ENCODE data around the gene GDPD1. TPM values are rescaled to one million over a fixed set of nuclear protein-coding genes. Genes with fewer than 3 reads are reported as not detected.

GDPD1 gene
- total RNA-seq, 6 experiments from 2014 or later: 0.71 to 5.8 (median 1.2) TPM

GRCh38 chr17:59277031-59277430 lies 56.7 kb downstream of the GDPD1 start:
- no peak for DNase-seq
- H3K27me3 ChIP-seq: no peaks in the 10 kb centered on the region
- 88% methylated on average over 4 of the region's 4 CpGs for WGBS (ENCODE audit: insufficient coverage, low coverage, low lambda C conversion rate, missing lambda C conversion rate)
- intact Hi-C loops (cut with DNase I): no loop called here
- ATAC-seq: peak in 2 of 4 donors; percentile 40 to 67
- H3K36me3 ChIP-seq: no peaks in the 10 kb centered on the region
- H3K9me3 ChIP-seq: no peaks in the 10 kb centered on the region
- peak overlapping the region in 1 of 3 donors; percentile 21 for H3K27ac ChIP-seq
- no peak overlapping the region for H3K4me3 ChIP-seq
- TF ChIP-seq POLR2A (IDR thresholded peaks at IDR 0.05): no peak
- no peak for TF ChIP-seq CTCF (IDR thresholded peaks at IDR 0.05)
- H3K4me1 ChIP-seq: no peaks in the 10 kb centered on the region

- intact Hi-C loops (cut with DNase I): no loop called here
- Histone ChIP-seq H3K27ac (no peak overlapping the region), H3K9me3 (no peaks in the 10 kb centered on the region), H3K4me3 (no peak overlapping the region), H3K4me1 (no peaks in the 10 kb centered on the region), H3K36me3 (no peaks in the 10 kb centered on the region), H3K27me3 (no peaks in the 10 kb centered on the region)
- no peak for TF ChIP-seq CTCF (IDR thresholded peaks at IDR 0.05)
- no peak for TF ChIP-seq POLR2A (IDR thresholded peaks at IDR 0.05)
- ATAC-seq (peak in 2 of 4 donors; percentile 43 to 60), DNase-seq (no peak)
- WGBS (ENCODE audit: insufficient coverage, low coverage, low lambda C conversion rate, missing lambda C conversion rate): 73% methylated on average over 4 of the region's 4 CpGs
Measured at GRCh38 chr17:59278406-59278805, 58.1 kb downstream of the GDPD1 start.

GRCh38 chr17:59284317-59284716 lies 64.0 kb downstream of the GDPD1 start:
- H3K9me3 ChIP-seq: no peaks in the 10 kb centered on the region
- intact Hi-C loops (cut with DNase I): no loop called here
- no peaks in the 10 kb centered on the region for H3K36me3 ChIP-seq
- DNase-seq: no peak
- no peak for ATAC-seq
- no peak overlapping the region for H3K27ac ChIP-seq
- H3K4me1 ChIP-seq: no peaks in the 10 kb centered on the region
- 70% methylated on average over 4 of the region's 4 CpGs for WGBS (ENCODE audit: insufficient coverage, low coverage, low lambda C conversion rate, missing lambda C conversion rate)
- no peaks in the 10 kb centered on the region for H3K27me3 ChIP-seq
- TF ChIP-seq CTCF (IDR thresholded peaks at IDR 0.05) (no peak), POLR2A (IDR thresholded peaks at IDR 0.05) (no peak)
- H3K4me3 ChIP-seq: no peak overlapping the region

GRCh38 chr17:59287452-59287851 lies 67.1 kb downstream of the GDPD1 start:
- intact Hi-C loops (cut with DNase I): no loop called here
- ATAC-seq (peak; percentile 9 to 70 (median 64)), DNase-seq (no peak)
- H3K36me3 ChIP-seq: no peaks in the 10 kb centered on the region
- TF ChIP-seq CTCF (IDR thresholded peaks at IDR 0.05): no peak
- TF ChIP-seq POLR2A (IDR thresholded peaks at IDR 0.05): no peak
- WGBS (ENCODE audit: insufficient coverage, low coverage, low lambda C conversion rate, missing lambda C conversion rate): 55% methylated on average over 1 of the region's 1 CpG
- H3K4me1 ChIP-seq: no peaks in the 10 kb centered on the region
- H3K27ac ChIP-seq: no peak overlapping the region
- H3K4me3 ChIP-seq: no peak overlapping the region
- H3K27me3 ChIP-seq: no peaks in the 10 kb centered on the region
- H3K9me3 ChIP-seq: no peaks in the 10 kb centered on the region

GRCh38 chr17:59287891-59288290 lies 67.6 kb downstream of the GDPD1 start:
- intact Hi-C loops (cut with DNase I): no loop called here
- no peak overlapping the region for H3K27ac ChIP-seq

More at GRCh38 chr17:59287891-59288290, 67.6 kb downstream of the GDPD1 start:
- TF ChIP-seq CTCF (IDR thresholded peaks at IDR 0.05) (no peak), POLR2A (IDR thresholded peaks at IDR 0.05) (no peak)
- H3K4me1 ChIP-seq: no peaks in the 10 kb centered on the region
- H3K9me3 ChIP-seq: no peaks in the 10 kb centered on the region
- H3K4me3 ChIP-seq: no peak overlapping the region
- WGBS (ENCODE audit: insufficient coverage, low coverage, low lambda C conversion rate, missing lambda C conversion rate): 86% methylated on average over 3 of the region's 3 CpGs
- no peaks in the 10 kb centered on the region for H3K27me3 ChIP-seq
- DNase-seq (no peak), ATAC-seq (no peak)
- H3K36me3 ChIP-seq: no peaks in the 10 kb centered on the region
